HCT116 (cell line): ENCODE data around the gene TAF12. TPM values are rescaled to one million over a fixed set of nuclear protein-coding genes. Genes with fewer than 3 reads are reported as not detected.
A peak's percentile ranks its signal among the peaks of the same experiment; 100 is the strongest.

Experiments used
- ATAC-seq: fragments of 200-7000 bp; cut with Tn5 transposase; 2 replicates; pipeline ENCODE4 v1.9.1; 2020; ENCODE audit warnings: mild to moderate bottlenecking, moderate library complexity
- BruUV-seq: library from RNA; stranded (reverse); fragments of 400-500 nt; replicated peaks from 2 replicates; lab custom pipeline; 2021; lab: Mats Ljungman, UMichigan
- CTCF ChIA-PET: fragments of 300-600 bp; sonication (Branson Sonifier 250); formaldehyde crosslinking; loops from one replicate; lab custom pipeline; 2021; ENCODE audit warnings: antibody characterized with exemption; lab: Charles Lee
- POLR2A ChIA-PET: fragments of 300-600, 350-600 bp; sonication (Branson Sonifier 250); formaldehyde crosslinking; loops from one replicate; lab custom pipeline; 2021; ENCODE audit warnings: antibody characterized with exemption; lab: Charles Lee
- RAD21 ChIA-PET, 2 experiments: fragments of 300-600 bp; sonication (Branson Sonifier 250); formaldehyde crosslinking; loops; one replicate each; lab custom pipeline; 2023; ENCODE audit warnings: low total read pairs in 2 of 2; ENCODE audit not compliant: uncharacterized antibody in 2 of 2, unreplicated experiment in 2 of 2, low non-redundant PET in 1 of 2; lab: Charles Lee
- DNase-seq: peaks from one replicate; pipeline ENCODE4 v3.0.0-alpha.2; 2010; ENCODE audit warnings: low read depth, low spot score
- H2AFZ ChIP-seq: fragments of 200-600 bp; shearing (Covaris generic), sonication (generic); 2 replicates; pipeline ENCODE4 v1.6.1; 2017; ENCODE audit warnings: low read depth, mixed run types, mixed read lengths, antibody characterized with exemption, low read length; ENCODE audit not compliant: poor library complexity, severe bottlenecking
- H3K27ac ChIP-seq: 2 replicates; pipeline ENCODE4 v1.5.1; 2012; ENCODE audit warnings: low read depth, low read length
- H3K27me3 ChIP-seq: fragments of 200-600 bp; sonication (generic); 2 replicates; pipeline ENCODE4 v1.6.1; 2016; ENCODE audit warnings: mixed run types, low read length, mixed read lengths; ENCODE audit not compliant: insufficient read depth
- H3K36me3 ChIP-seq, 2 experiments: fragments of 200-500 bp in 1 of 2; fragments of 200-600 bp in 1 of 2; sonication (Bioruptor generic) in 1 of 2; sonication (generic) in 1 of 2; 2 replicates each; pipeline versions ENCODE4 v1.5.1 to v1.6.1; 2014 to 2016; ENCODE audit warnings: low read length in 2 of 2, inconsistent platforms in 1 of 2, mixed read lengths in 1 of 2, mixed run types in 1 of 2; ENCODE audit not compliant: insufficient read depth in 2 of 2, control insufficient read depth in 1 of 2
- H3K4me1 ChIP-seq, 2 experiments: fragments of 200-600 bp in 1 of 2; sonication (generic) in 1 of 2; 2 replicates each; pipeline versions ENCODE4 v1.5.1 to v1.6.1; 2012 to 2017; ENCODE audit warnings: low read length in 2 of 2, inconsistent platforms in 1 of 2, mild to moderate bottlenecking in 1 of 2, mixed read lengths in 1 of 2, mixed run types in 1 of 2, moderate library complexity in 1 of 2; ENCODE audit not compliant: insufficient read depth in 2 of 2, control insufficient read depth in 1 of 2
- H3K4me2 ChIP-seq: fragments of 200-600 bp; sonication (generic); 2 replicates; pipeline ENCODE4 v1.6.1; 2017; ENCODE audit warnings: mixed run types, low read length, mixed read lengths
- H3K4me3 ChIP-seq, 2 experiments: fragments of 200-600 bp in 1 of 2; sonication (generic) in 1 of 2; replicated peaks in 1 of 2; 2 replicates each; pipeline ENCODE4 v1.5.1; 2011 to 2016; ENCODE audit warnings: low read length in 2 of 2, control low read depth in 1 of 2, low read depth in 1 of 2, mild to moderate bottlenecking in 1 of 2, mixed read lengths in 1 of 2, mixed run types in 1 of 2
- H3K79me2 ChIP-seq: fragments of 200-600 bp; sonication (generic); 2 replicates; pipeline ENCODE4 v1.6.1; 2017; ENCODE audit warnings: mild to moderate bottlenecking, mixed run types, low read length, moderate library complexity, mixed read lengths; ENCODE audit not compliant: insufficient read depth
- H3K9ac ChIP-seq: fragments of 200-600 bp; sonication (generic); 2 replicates; pipeline ENCODE4 v1.6.1; 2016; ENCODE audit warnings: low read length, mixed read lengths
- H3K9me2 ChIP-seq: fragments of 200-600 bp; sonication (generic), shearing (Covaris generic); 2 replicates; pipeline ENCODE4 v1.6.1; 2017; ENCODE audit warnings: mixed run types, mild to moderate bottlenecking, moderate library complexity; ENCODE audit not compliant: insufficient read depth
- H3K9me3 ChIP-seq, 2 experiments: fragments of 200-500 bp in 1 of 2; fragments of 200-600 bp in 1 of 2; sonication (Bioruptor generic) in 1 of 2; sonication (generic) in 1 of 2; 2 replicates each; pipeline ENCODE4 v1.6.1; 2014 to 2017; ENCODE audit warnings: low read length in 2 of 2, mixed read lengths in 2 of 2, inconsistent platforms in 1 of 2, low read depth in 1 of 2, mild to moderate bottlenecking in 1 of 2, mixed run types in 1 of 2, moderate library complexity in 1 of 2; ENCODE audit not compliant: control insufficient read depth in 1 of 2, insufficient read depth in 1 of 2
- H4K20me1 ChIP-seq: fragments of 200-600 bp; sonication (generic), shearing (Covaris generic); 2 replicates; pipeline ENCODE4 v1.6.1; 2017; ENCODE audit warnings: mixed run types, mild to moderate bottlenecking, moderate library complexity; ENCODE audit not compliant: insufficient read depth
- EZH2phosphoT487 ChIP-seq: fragments of 200-600 bp; IDR thresholded peaks from 2 replicates; pipeline ENCODE4 v1.6.1; 2018; ENCODE audit warnings: antibody characterized with exemption, borderline replicate concordance
- JUND ChIP-seq: IDR thresholded peaks from 2 replicates; pipeline ENCODE4 v1.6.1; 2012
- SIN3A ChIP-seq: IDR thresholded peaks from 2 replicates; pipeline ENCODE4 v1.6.1; 2012; ENCODE audit warnings: low read depth
- SP1 ChIP-seq: IDR thresholded peaks from 2 replicates; pipeline ENCODE4 v1.6.1; 2012; ENCODE audit warnings: low read depth
- SRF ChIP-seq: IDR thresholded peaks from 2 replicates; pipeline ENCODE4 v1.6.1; 2012; ENCODE audit warnings: low read depth
- TCF7L2 ChIP-seq: IDR thresholded peaks from 2 replicates; pipeline ENCODE4 v1.7.0; 2011; ENCODE audit warnings: borderline replicate concordance, inconsistent platforms; ENCODE audit not compliant: insufficient read depth, insufficient read length; ENCODE audit errors: extremely low read depth
- YY1 ChIP-seq: IDR thresholded peaks from 2 replicates; pipeline ENCODE4 v1.6.1; 2011; ENCODE audit warnings: low read length, low read depth, moderate library complexity, mild to moderate bottlenecking; ENCODE audit not compliant: insufficient replicate concordance; ENCODE audit errors: extremely low read depth
- ZFX ChIP-seq: fragments of 450-650 bp; IDR thresholded peaks from 2 replicates; pipeline ENCODE4 v1.6.1; 2017
- ZNF274 ChIP-seq: fragments of 200-500 bp; sonication (Bioruptor generic); IDR thresholded peaks from 2 replicates; pipeline ENCODE4 v1.6.1; 2014; ENCODE audit warnings: mild to moderate bottlenecking, low read depth, low read length, inconsistent platforms
- intact Hi-C: fragments of 100-400 bp; cut with micrococcal nuclease; formaldehyde crosslinking; loops from 2 replicates; pipeline ENCODE4 v1.10.0; 2022
- total RNA-seq: library from RNA; stranded (reverse); gene quantifications from one replicate; pipeline ENCODE4 v1.2.1, GENCODE V29; 2021; ENCODE audit not compliant: unreplicated experiment
- TF ChIP-seq, protein P1 (sequence below): IDR thresholded peaks from 2 replicates; pipeline ENCODE4 v1.6.1; 2012

TAF12 gene
- total RNA-seq, 1 experiment from 2014 or later, result 39.0 TPM

DNA sequence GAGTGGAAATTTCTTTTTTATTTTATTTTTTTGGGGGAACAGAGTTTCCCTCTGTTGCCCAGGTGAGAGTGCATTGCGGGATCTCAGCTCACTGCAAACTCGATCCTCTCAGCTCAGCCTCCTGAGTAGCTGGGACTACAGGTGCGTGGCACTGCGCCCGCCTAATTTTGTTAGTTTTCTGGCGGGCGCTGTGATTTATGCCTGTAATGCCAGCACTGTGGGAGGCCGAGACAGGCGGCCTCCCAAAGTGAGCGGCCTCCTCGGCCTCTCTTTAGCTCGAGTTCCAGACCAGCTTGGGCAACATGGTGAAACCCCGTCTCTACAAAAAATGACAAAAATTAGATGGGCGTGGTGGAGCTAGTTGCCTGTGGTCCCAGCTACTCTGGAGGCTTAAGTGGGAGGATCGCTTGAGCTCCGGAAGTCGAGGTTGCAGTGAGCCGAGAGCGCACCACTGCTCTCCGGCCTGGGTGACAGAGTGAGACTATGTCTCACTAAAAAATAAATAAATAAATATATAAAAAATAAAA lies 28.4 kb upstream of the TAF12 start:
- Histone ChIP-seq H3K79me2 (peaks cover 32% of the 10 kb centered on the region), H3K4me2 (no peak overlapping the region), H3K27me3 (no peaks in the 10 kb centered on the region), H4K20me1 (no peaks in the 10 kb centered on the region), H3K9me2 (no peaks in the 10 kb centered on the region), H3K4me1 (peaks cover 10 to 19% of the 10 kb centered on the region in 2 experiments), H2AFZ (no peak overlapping the region), H3K9ac (no peak overlapping the region), H3K27ac (0 out of 2 replicates have a peak overlapping the region, but pooled peaks have one; percentile 5), H3K4me3 (no peak overlapping the region), H3K36me3 (no peaks in the 10 kb centered on the region), H3K9me3 (no peaks in the 10 kb centered on the region)
- no peak for DNase-seq
- RAD21 ChIA-PET, result no interaction called here
- no peak for ATAC-seq
- POLR2A ChIA-PET, result no interaction called here
- intact Hi-C loops, result no loop called here
- TF ChIP-seq ZFX, result no peak
- TF ChIP-seq TCF7L2, result no peak
- TF ChIP-seq, protein P1, sequence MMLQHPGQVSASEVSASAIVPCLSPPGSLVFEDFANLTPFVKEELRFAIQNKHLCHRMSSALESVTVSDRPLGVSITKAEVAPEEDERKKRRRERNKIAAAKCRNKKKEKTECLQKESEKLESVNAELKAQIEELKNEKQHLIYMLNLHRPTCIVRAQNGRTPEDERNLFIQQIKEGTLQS, result no peak
- no peak for TF ChIP-seq SIN3A
- no peak for TF ChIP-seq EZH2phosphoT487
- TF ChIP-seq SRF, result no peak
- TF ChIP-seq JUND, result no peak
- no peak for TF ChIP-seq YY1
- TF ChIP-seq ZNF274, result no peak
- no peak for TF ChIP-seq SP1
- BruUV-seq, result no TSS peak
- CTCF ChIA-PET, result no interaction called here
